Psoas muscle (tissue), 8 donors: ENCODE results near the gene ABHD2. TPM values are rescaled to one million over a fixed set of nuclear protein-coding genes. Genes with fewer than 3 reads are reported as not detected.

Experiments used
- ATAC-seq, 4 donors: fragments of 200-7000 bp; cut with Tn5 transposase; one replicate each; pipeline ENCODE4 v1.9.1; 2020; ENCODE audit warnings: moderate library complexity in 3 of 4, mild to moderate bottlenecking in 2 of 4
- DNase-seq, 2 donors: peaks; one replicate each; pipeline ENCODE4 v3.0.0-alpha.2; 2020
- H3K27ac ChIP-seq: fragments of 200-600 bp; one replicate; pipeline ENCODE4 v1.8.0; 2022
- H3K27me3 ChIP-seq, 3 donors: fragments of 200-600 bp in 1 of 3; one replicate each; pipeline versions ENCODE4 v1.6.1 to v1.8.0; 2013 to 2022; ENCODE audit warnings: low read length in 2 of 3, mild to moderate bottlenecking in 2 of 3, moderate library complexity in 1 of 3; ENCODE audit not compliant: insufficient read depth in 3 of 3
- H3K36me3 ChIP-seq, 2 donors: fragments of 200-600 bp in 1 of 2; one replicate each; pipeline versions ENCODE4 v1.6.1 to v1.8.0; 2013 to 2022; ENCODE audit warnings: low read depth in 1 of 2, mild to moderate bottlenecking in 1 of 2, moderate library complexity in 1 of 2; ENCODE audit not compliant: insufficient read depth in 1 of 2
- H3K4me1 ChIP-seq: fragments of 200-600 bp; one replicate; pipeline ENCODE4 v1.8.0; 2022
- H3K4me3 ChIP-seq: fragments of 200-600 bp; one replicate; pipeline ENCODE4 v1.8.0; 2022; ENCODE audit warnings: mild to moderate bottlenecking
- H3K9me3 ChIP-seq: fragments of 200-600 bp; one replicate; pipeline ENCODE4 v1.8.0; 2022
- WGBS, 3 donors: extraction: QIAGEN DNeasy Blood & Tissue Kit; methylation state at CpG; one replicate each; pipeline versions ENCODE4 v1.1.6 to v1.1.7; 2013; 5-methylcytosine and 5-hydroxymethylcytosine counted together
- intact Hi-C, 2 donors: fragments of 100-400 bp; cut with DNase I; formaldehyde crosslinking; loops; one replicate each; pipeline versions ENCODE4 v1.11.0 to v1.14.2; 2022
- polyA plus RNA-seq, 3 donors: library from polyadenylated mRNA; stranded (reverse); fragments of 200-250 nt; gene quantifications; one replicate each; pipeline ENCODE4 v1.2.3, GENCODE V29; 2013
- total RNA-seq, 4 donors: library from RNA; stranded (reverse); fragmentation: NEBNext Ultra II Directional in 2 of 4; extraction: Animal tissue kit (Norgen Biotek cat#: 25700) in 2 of 4; gene quantifications; one replicate each; pipeline versions ENCODE4 v1.2.1 to v1.2.4, GENCODE V29; 2021 to 2023
- TF ChIP-seq, protein P1 (sequence below): fragments of 200-600 bp; IDR thresholded peaks from one replicate; pipeline ENCODE4 v1.8.0; 2022; ENCODE audit warnings: antibody characterized with exemption
- donor health status: healthy with polysubstance abuse.
- donor health status: DM: no; HTN: no; CAD: no; lungs with moderate emphysema.
- donor health status: Bipolar disorder and iron deficiency.
- donor health status: healthy.
- donor health status: DM: yes; HTN: yes; CAD: no.
- donor health status: DM: no; HTN: no; CAD: no.
- donor health status: DM: no; HTN: no; CAD: no.
- donor health status: DM: yes; HTN: yes; CAD: no.

The ABHD2 gene
- total and polyA plus RNA-seq, 7 donors, result 10.8 to 215 (median 66.1) TPM

DNA sequence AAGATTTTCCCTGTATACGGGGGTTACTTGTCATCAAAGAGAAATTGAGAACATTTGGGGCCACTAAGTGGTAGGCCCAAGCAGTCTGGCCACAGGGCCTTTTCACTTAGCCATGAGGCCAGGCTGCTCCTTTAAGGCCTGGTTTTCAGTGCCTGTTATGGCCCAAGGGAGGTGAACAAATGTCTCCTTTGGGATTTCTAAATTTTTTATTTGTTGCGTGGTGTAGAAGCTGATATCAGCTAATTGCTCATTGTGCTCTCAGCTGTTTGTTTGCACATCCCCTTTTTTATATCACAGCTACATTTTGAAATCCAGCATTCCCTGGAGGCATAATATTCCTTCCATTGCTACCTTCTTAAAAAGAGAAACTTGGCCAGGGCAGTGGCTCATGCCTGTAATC lies 84.7 kb downstream of the ABHD2 start:
- H3K4me1 ChIP-seq, result peaks cover 10% of the 10 kb centered on the region
- TF ChIP-seq, protein P1, sequence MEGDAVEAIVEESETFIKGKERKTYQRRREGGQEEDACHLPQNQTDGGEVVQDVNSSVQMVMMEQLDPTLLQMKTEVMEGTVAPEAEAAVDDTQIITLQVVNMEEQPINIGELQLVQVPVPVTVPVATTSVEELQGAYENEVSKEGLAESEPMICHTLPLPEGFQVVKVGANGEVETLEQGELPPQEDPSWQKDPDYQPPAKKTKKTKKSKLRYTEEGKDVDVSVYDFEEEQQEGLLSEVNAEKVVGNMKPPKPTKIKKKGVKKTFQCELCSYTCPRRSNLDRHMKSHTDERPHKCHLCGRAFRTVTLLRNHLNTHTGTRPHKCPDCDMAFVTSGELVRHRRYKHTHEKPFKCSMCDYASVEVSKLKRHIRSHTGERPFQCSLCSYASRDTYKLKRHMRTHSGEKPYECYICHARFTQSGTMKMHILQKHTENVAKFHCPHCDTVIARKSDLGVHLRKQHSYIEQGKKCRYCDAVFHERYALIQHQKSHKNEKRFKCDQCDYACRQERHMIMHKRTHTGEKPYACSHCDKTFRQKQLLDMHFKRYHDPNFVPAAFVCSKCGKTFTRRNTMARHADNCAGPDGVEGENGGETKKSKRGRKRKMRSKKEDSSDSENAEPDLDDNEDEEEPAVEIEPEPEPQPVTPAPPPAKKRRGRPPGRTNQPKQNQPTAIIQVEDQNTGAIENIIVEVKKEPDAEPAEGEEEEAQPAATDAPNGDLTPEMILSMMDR, result no peak
- H3K4me3 ChIP-seq, result no peak overlapping the region
- no peaks in the 10 kb centered on the region for H3K9me3 ChIP-seq
- 60 to 71% (median 70%) methylated on average over 2 of the region's 2 CpGs for WGBS, 3 donors
- H3K27me3 ChIP-seq, result no peaks in the 10 kb centered on the region
- no peak overlapping the region for H3K27ac ChIP-seq
- ATAC-seq (no peak), DNase-seq (no peak)
- peaks cover 0 to 65% of the 10 kb centered on the region in 2 donors for H3K36me3 ChIP-seq
- intact Hi-C loops, result loop anchor here (5.0 to 10.0 kb wide), 2 partner anchors 46 to 268 kb away; no protein-coding TSS in a partner anchor

DNA sequence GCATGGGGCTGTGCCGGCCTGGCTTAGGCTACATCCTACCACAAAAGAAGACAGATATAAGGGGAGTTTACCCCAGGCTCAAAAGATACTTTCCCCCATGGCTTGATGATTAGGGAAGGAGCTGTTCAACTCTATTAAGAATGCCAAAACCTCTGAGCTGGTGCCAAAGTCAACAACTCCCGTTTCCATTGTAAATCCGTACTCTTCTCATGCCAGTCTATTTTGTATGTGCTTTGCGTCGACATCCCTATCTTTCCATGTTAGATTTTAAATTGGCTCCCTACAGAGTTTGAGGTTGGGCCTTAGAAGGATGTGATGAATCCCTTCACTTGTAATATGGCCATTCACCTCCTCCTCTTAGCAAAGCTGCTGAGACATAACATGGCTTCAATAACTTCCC lies 86.2 kb downstream of the ABHD2 start:
- intact Hi-C loops, result loop anchor here (5.0 to 10.0 kb wide), 2 partner anchors 47 to 270 kb away; no protein-coding TSS in a partner anchor
- Histone ChIP-seq H3K4me3 (no peak overlapping the region), H3K36me3 (peaks cover 0 to 81% of the 10 kb centered on the region in 2 donors), H3K27me3 (no peaks in the 10 kb centered on the region), H3K27ac (no peak overlapping the region), H3K4me1 (peaks cover 3% of the 10 kb centered on the region), H3K9me3 (no peaks in the 10 kb centered on the region)
- ATAC-seq (no peak), DNase-seq (no peak)
- TF ChIP-seq, protein P1, result no peak
- WGBS, 3 donors, result 61 to 73% (median 71%) methylated on average over 5 of the region's 5 CpGs

DNA sequence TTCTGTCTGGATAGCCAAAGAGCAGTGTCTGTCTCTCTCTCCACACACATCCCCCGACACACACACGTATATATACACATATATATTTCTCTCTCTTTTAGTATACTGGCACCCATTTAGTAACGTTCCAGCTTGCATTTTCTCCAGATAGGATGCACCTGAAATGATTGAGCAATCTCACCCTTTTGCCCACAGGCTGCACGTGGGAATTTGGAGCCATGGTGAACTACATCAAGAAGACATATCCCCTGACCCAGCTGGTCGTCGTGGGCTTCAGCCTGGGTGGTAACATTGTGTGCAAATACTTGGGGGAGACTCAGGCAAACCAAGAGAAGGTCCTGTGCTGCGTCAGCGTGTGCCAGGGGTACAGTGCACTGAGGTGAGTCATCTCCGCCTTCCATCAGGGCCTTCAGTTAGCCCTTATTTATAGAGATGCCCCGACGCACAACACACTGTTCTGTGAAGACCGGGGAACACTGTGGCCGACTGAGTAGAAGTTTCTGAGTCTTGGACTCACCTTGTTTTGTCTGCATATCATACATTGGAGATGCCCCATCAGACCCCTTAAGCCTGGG lies 87.4 kb downstream of the ABHD2 start:
- ATAC-seq (peak; percentile 24 to 69 (median 63)), DNase-seq (no peak)
- Histone ChIP-seq H3K27ac (no peak overlapping the region), H3K27me3 (no peaks in the 10 kb centered on the region), H3K9me3 (no peaks in the 10 kb centered on the region), H3K4me1 (peaks cover 3% of the 10 kb centered on the region), H3K4me3 (no peak overlapping the region), H3K36me3 (peaks cover 0 to 92% of the 10 kb centered on the region in 2 donors)
- intact Hi-C loops, result loop anchor here (5.0 to 10.0 kb wide), 2 partner anchors 118 to 271 kb away; no protein-coding TSS in a partner anchor
- TF ChIP-seq, protein P1, result no peak
- 74 to 91% (median 81%) methylated on average over 13 of the region's 13 CpGs for WGBS, 3 donors

DNA sequence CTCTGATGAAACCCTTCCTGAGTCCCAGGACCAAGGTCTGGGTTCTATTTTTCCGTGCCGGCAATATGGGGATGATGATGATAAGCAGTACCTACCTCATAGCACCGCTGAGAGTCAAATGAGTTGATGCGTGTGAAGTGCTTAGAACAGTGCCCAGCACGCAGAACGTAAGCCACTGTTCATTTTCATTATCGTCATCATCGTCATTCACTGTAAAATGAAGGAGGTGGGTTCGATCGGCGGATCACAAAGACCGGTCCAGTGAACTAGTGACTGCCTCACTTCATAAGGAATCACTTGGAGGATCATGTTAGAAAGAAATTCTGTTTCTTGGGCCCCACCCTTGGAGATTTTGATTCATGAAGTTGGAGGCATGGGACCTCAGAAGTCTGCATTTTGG lies 88.9 kb downstream of the ABHD2 start:
- Histone ChIP-seq H3K9me3 (no peaks in the 10 kb centered on the region), H3K27me3 (no peaks in the 10 kb centered on the region), H3K4me3 (no peak overlapping the region), H3K36me3 (peaks cover 0 to 96% of the 10 kb centered on the region in 2 donors), H3K27ac (peak overlapping the region; percentile 13), H3K4me1 (no peaks in the 10 kb centered on the region)
- DNase-seq (no peak), ATAC-seq (no peak)
- intact Hi-C loops, result loop anchor here (1.0 to 10.0 kb wide), 3 partner anchors 120 to 272 kb away; no protein-coding TSS in a partner anchor
- 93 to 95% (median 94%) methylated on average over 12 of the region's 12 CpGs for WGBS, 3 donors
- TF ChIP-seq, protein P1, result no peak
